K562 (cell line): ENCODE results near the gene ZFTA. TPM values are rescaled to one million over a fixed set of nuclear protein-coding genes. Genes with fewer than 3 reads are reported as not detected.

Experiments
- ATF7 ChIP-seq: fragments of 450-650 bp; IDR thresholded peaks from 2 replicates; pipeline ENCODE4 v1.7.1; 2014; ENCODE audit warnings: mild to moderate bottlenecking, moderate library complexity
- DACH1 ChIP-seq: fragments of 450-650 bp; IDR thresholded peaks from 2 replicates; pipeline ENCODE4 v1.6.1; 2018; ENCODE audit not compliant: partially characterized antibody
- E2F6 ChIP-seq, 2 experiments: IDR thresholded peaks; 2 replicates each; pipeline ENCODE4 v1.6.1; 2011; ENCODE audit warnings: borderline replicate concordance in 1 of 2, control low read depth in 1 of 2, low read depth in 1 of 2, low read length in 1 of 2, mild to moderate bottlenecking in 1 of 2, mixed read lengths in 1 of 2, moderate library complexity in 1 of 2; ENCODE audit not compliant: insufficient read depth in 1 of 2, insufficient read length in 1 of 2, poor library complexity in 1 of 2, severe bottlenecking in 1 of 2; ENCODE audit errors: extremely low read depth in 1 of 2
- ELF1 ChIP-seq: fragments of 200-800 bp; sonication (Bioruptor generic); IDR thresholded peaks from 2 replicates; pipeline ENCODE4 v1.6.1; 2016; ENCODE audit warnings: missing genetic modification characterization, missing compliant biosample characterization
- GTF2A2 ChIP-seq: IDR thresholded peaks from 2 replicates; pipeline ENCODE4 v1.6.1; 2016; ENCODE audit warnings: mild to moderate bottlenecking, missing genetic modification characterization, missing compliant biosample characterization
- MXD1 ChIP-seq: fragments of 250-450 bp; sonication (Bioruptor Pico); IDR thresholded peaks from 2 replicates; pipeline ENCODE4 v1.8.0; 2021; ENCODE audit warnings: borderline replicate concordance, mild to moderate bottlenecking, moderate library complexity; ENCODE audit not compliant: poor library complexity, severe bottlenecking
- NR2F6 ChIP-seq: fragments of 450-650 bp; formaldehyde crosslinking; IDR thresholded peaks from 2 replicates; pipeline ENCODE4 v1.4.0; 2020; ENCODE audit warnings: mild to moderate bottlenecking
- SREBF2 ChIP-seq: sonication (generic); formaldehyde crosslinking; IDR thresholded peaks from 2 replicates; pipeline ENCODE4 v1.4.0; 2020; ENCODE audit warnings: mild to moderate bottlenecking, missing genetic modification reagents
- TCF3 ChIP-seq: sonication (generic); formaldehyde crosslinking; IDR thresholded peaks from 2 replicates; pipeline ENCODE4 v1.4.0; 2020; ENCODE audit warnings: mild to moderate bottlenecking, missing genetic modification reagents
- TEAD4 ChIP-seq, 2 experiments: sonication (generic) in 1 of 2; formaldehyde crosslinking in 1 of 2; IDR thresholded peaks; 2 replicates each; pipeline versions ENCODE4 v1.6.1 to v1.8.0; 2012 to 2022; ENCODE audit warnings: borderline replicate concordance in 1 of 2, inconsistent platforms in 1 of 2, low read length in 1 of 2, mild to moderate bottlenecking in 1 of 2, missing genetic modification reagents in 1 of 2
- YBX1 ChIP-seq: fragments of 450-650 bp; IDR thresholded peaks from 2 replicates; pipeline ENCODE4 v1.7.1; 2016; ENCODE audit warnings: mild to moderate bottlenecking
- ZNF311 ChIP-seq: fragments of 250-450 bp; sonication (Bioruptor Pico); IDR thresholded peaks from 2 replicates; pipeline ENCODE4 v1.4.0; 2020; ENCODE audit warnings: mild to moderate bottlenecking, moderate library complexity
- ZNF583 ChIP-seq: fragments of 250-450 bp; sonication (Bioruptor Pico); IDR thresholded peaks from 2 replicates; pipeline ENCODE4 v1.4.0; 2020
- ZNF592 ChIP-seq: fragments of 450-650 bp; IDR thresholded peaks from 2 replicates; pipeline ENCODE4 v1.6.1; 2017; ENCODE audit warnings: antibody characterized with exemption, mild to moderate bottlenecking
- polyA plus RNA-seq, 8 experiments: library from polyadenylated mRNA; depleted of rRNA in 4 of 8; stranded (reverse) in 5 of 8; unstranded in 3 of 8; fragments of >200 nt; fragmentation: Nextera tagmentation in 2 of 8; fragmentation: Illumina TruSeq in 1 of 8; extraction: Ambion mirVana in 2 of 8; extraction: Trizol in 1 of 8; gene quantifications; 2 replicates each; pipeline versions ENCODE4 v1.2.1 to v1.2.3, GENCODE V29; 2011 to 2014; ENCODE audit warnings: inconsistent platforms in 1 of 8, missing spikeins in 1 of 8
- total RNA-seq, 7 experiments: library from RNA; depleted of rRNA in 6 of 7; stranded (reverse); fragments of >200 nt in 6 of 7; fragmentation: Illumina TruSeq in 2 of 7; extraction: Trizol in 2 of 7; gene quantifications; 2 replicates each; pipeline versions ENCODE4 v1.2.1 to v1.2.3, GENCODE V29; 2011 to 2021; ENCODE audit warnings: low replicate concordance in 1 of 7
- TF ChIP-seq, protein P1 (sequence below): fragments of 200-800 bp; sonication (Bioruptor generic); IDR thresholded peaks from 2 replicates; pipeline ENCODE4 v1.6.1; 2016; ENCODE audit warnings: missing genetic modification characterization, missing compliant biosample characterization
- TF ChIP-seq, protein P2 (sequence below): IDR thresholded peaks from 2 replicates; pipeline ENCODE4 v1.6.1; 2011; ENCODE audit not compliant: insufficient read length; ENCODE audit errors: extremely low read depth

ZFTA gene
- total and polyA plus RNA-seq, 9 of the 15 experiments (the other 6 are each of a cell fraction or from before 2014, with no cell fraction given), result 0.45 to 12.3 (median 2.9) TPM

DNA sequence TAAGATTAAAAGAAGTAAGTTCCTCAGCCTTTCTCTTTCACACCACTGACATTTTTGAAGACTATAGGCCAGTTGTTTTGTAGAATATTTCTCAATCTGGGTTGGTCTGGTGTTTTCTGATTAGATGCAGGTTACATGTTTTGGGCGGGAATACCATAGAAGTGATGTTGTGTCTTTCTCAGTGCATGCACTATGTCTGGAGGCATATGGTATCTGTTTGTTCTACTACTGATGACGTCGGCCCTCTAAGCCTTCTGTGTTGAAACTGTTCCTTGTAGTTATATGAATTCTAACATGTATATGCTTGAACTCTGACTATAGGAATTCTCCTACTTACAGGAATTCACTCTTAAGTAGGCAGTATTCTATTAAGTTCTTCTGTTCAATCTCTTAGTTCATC lies 21.6 kb downstream of the ZFTA start (continued):
- TF ChIP-seq ZNF592 (0 out of 2 replicates have a peak, but pooled peaks have one; percentile 42), DACH1 (no peak), ZNF583 (CRISPR knock-in tag) (no peak), NR2F6 (no peak), E2F6 (IDR thresholded peaks at IDR 0.05; ENCODE audit: borderline replicate concordance in 1 of 2, extremely low read depth in 1 of 2, insufficient read depth in 1 of 2, insufficient read length in 1 of 2, low read depth in 1 of 2, low read length in 1 of 2, poor library complexity in 1 of 2, severe bottlenecking in 1 of 2) (peak in 1 of 2 experiments; percentile 66), TCF3 (CRISPR knock-in tag) (peak; percentile 28; the same call in 1 of the 2 replicates), YBX1 (no peak), ELF1 (tag) (no peak), ZNF311 (CRISPR knock-in tag) (no peak), GTF2A2 (tag) (no peak), TEAD4 (IDR thresholded peaks at IDR 0.05; ENCODE audit: low read length) (peak; percentile 25; the same call in 1 of the 2 replicates), TEAD4 (CRISPR knock-in tag; IDR thresholded peaks at IDR 0.05; ENCODE audit: borderline replicate concordance) (no peak), SREBF2 (CRISPR knock-in tag) (no peak), MXD1 (no peak), ATF7 (peak; percentile 30; the same call in 1 of the 2 replicates)
- TF ChIP-seq, protein P1, sequence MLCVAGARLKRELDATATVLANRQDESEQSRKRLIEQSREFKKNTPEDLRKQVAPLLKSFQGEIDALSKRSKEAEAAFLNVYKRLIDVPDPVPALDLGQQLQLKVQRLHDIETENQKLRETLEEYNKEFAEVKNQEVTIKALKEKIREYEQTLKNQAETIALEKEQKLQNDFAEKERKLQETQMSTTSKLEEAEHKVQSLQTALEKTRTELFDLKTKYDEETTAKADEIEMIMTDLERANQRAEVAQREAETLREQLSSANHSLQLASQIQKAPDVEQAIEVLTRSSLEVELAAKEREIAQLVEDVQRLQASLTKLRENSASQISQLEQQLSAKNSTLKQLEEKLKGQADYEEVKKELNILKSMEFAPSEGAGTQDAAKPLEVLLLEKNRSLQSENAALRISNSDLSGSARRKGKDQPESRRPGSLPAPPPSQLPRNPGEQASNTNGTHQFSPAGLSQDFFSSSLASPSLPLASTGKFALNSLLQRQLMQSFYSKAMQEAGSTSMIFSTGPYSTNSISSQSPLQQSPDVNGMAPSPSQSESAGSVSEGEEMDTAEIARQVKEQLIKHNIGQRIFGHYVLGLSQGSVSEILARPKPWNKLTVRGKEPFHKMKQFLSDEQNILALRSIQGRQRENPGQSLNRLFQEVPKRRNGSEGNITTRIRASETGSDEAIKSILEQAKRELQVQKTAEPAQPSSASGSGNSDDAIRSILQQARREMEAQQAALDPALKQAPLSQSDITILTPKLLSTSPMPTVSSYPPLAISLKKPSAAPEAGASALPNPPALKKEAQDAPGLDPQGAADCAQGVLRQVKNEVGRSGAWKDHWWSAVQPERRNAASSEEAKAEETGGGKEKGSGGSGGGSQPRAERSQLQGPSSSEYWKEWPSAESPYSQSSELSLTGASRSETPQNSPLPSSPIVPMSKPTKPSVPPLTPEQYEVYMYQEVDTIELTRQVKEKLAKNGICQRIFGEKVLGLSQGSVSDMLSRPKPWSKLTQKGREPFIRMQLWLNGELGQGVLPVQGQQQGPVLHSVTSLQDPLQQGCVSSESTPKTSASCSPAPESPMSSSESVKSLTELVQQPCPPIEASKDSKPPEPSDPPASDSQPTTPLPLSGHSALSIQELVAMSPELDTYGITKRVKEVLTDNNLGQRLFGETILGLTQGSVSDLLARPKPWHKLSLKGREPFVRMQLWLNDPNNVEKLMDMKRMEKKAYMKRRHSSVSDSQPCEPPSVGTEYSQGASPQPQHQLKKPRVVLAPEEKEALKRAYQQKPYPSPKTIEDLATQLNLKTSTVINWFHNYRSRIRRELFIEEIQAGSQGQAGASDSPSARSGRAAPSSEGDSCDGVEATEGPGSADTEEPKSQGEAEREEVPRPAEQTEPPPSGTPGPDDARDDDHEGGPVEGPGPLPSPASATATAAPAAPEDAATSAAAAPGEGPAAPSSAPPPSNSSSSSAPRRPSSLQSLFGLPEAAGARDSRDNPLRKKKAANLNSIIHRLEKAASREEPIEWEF, result no peak
- TF ChIP-seq, protein P2, sequence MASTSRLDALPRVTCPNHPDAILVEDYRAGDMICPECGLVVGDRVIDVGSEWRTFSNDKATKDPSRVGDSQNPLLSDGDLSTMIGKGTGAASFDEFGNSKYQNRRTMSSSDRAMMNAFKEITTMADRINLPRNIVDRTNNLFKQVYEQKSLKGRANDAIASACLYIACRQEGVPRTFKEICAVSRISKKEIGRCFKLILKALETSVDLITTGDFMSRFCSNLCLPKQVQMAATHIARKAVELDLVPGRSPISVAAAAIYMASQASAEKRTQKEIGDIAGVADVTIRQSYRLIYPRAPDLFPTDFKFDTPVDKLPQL, result no peak
